BLaER1 treated with 17β-estradiol and CSF1 and Interleukin-3, amounts not matched to agents 10 nM and 100 nM (cell line): Measurements from ENCODE around the gene MCTP2.

ENCODE experiments used
- H3K27ac ChIP-seq, 11 experiments: shearing (Covaris generic); formaldehyde crosslinking; 2 replicates each; pipeline ENCODE4 v1.8.1; 2022
- H3K27me3 ChIP-seq, 11 experiments: shearing (Covaris generic); formaldehyde crosslinking; 2 replicates each; pipeline ENCODE4 v1.8.1; 2022
- H3K36me3 ChIP-seq, 11 experiments: shearing (Covaris generic); formaldehyde crosslinking; 2 replicates each; pipeline ENCODE4 v1.8.1; 2022
- H3K4me1 ChIP-seq, 10 experiments: shearing (Covaris generic); formaldehyde crosslinking; 2 replicates each; pipeline ENCODE4 v1.8.1; 2022
- H3K4me2 ChIP-seq, 11 experiments: shearing (Covaris generic); formaldehyde crosslinking; 2 replicates each; pipeline ENCODE4 v1.8.1; 2022
- H3K4me3 ChIP-seq, 10 experiments: shearing (Covaris generic); formaldehyde crosslinking; 2 replicates each; pipeline ENCODE4 v1.8.1; 2022
- H3K9ac ChIP-seq, 11 experiments: shearing (Covaris generic); formaldehyde crosslinking; 2 replicates each; pipeline ENCODE4 v1.8.1; 2022
- H3K9me3 ChIP-seq, 11 experiments: shearing (Covaris generic); formaldehyde crosslinking; replicated peaks in 1 of 11; 2 replicates each; pipeline ENCODE4 v1.8.1; 2022
- H4K20me1 ChIP-seq, 11 experiments: shearing (Covaris generic); formaldehyde crosslinking; 2 replicates each; pipeline ENCODE4 v1.8.1; 2022
- Cebpa-rat ChIP-seq, 11 experiments: shearing (Covaris generic); IDR thresholded peaks; 2 replicates each; pipeline ENCODE4 v1.8.1; 2022

MCTP2 gene

DNA sequence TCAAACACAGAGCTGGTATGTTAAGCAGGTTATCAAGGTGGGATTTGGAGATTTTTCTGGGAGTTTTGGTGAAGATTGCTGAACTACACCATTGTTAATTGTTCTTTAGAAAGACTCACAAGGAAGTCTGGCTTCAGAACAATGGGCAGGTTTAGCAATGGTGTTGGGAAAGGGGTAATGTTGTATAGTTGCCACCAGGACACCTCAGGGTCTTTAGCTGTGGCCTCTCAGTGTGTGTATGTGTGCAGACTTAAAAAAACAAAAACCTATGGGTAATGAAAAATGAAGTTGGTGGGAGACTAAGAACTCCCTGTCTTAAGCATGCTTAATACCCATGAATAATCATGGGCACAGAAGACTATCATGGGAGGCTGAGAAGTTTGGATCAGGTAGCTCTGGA is 91.7 kb downstream of the MCTP2 start:
- Histone ChIP-seq H3K9ac (no peak overlapping the region), H3K27me3 (peaks cover 0 to 36% (median 0%) of the 10 kb centered on the region in 11 experiments; a peak in 5 of 22 replicates), H3K36me3 (peaks cover 0 to 17% (median 0%) of the 10 kb centered on the region in 11 experiments; a peak in 6 of 22 replicates), H3K4me2 (no peak overlapping the region; a peak in 1 of 22 replicates), H3K9me3 (no peaks in the 10 kb centered on the region), H3K27ac (no peak overlapping the region), H4K20me1 (no peaks in the 10 kb centered on the region), H3K4me1 (peaks cover 0 to 8% (median 0%) of the 10 kb centered on the region in 10 experiments; a peak in 3 of 20 replicates), H3K4me3 (no peak overlapping the region)
- no peak for TF ChIP-seq Cebpa-rat (IDR thresholded peaks at IDR 0.05)

DNA sequence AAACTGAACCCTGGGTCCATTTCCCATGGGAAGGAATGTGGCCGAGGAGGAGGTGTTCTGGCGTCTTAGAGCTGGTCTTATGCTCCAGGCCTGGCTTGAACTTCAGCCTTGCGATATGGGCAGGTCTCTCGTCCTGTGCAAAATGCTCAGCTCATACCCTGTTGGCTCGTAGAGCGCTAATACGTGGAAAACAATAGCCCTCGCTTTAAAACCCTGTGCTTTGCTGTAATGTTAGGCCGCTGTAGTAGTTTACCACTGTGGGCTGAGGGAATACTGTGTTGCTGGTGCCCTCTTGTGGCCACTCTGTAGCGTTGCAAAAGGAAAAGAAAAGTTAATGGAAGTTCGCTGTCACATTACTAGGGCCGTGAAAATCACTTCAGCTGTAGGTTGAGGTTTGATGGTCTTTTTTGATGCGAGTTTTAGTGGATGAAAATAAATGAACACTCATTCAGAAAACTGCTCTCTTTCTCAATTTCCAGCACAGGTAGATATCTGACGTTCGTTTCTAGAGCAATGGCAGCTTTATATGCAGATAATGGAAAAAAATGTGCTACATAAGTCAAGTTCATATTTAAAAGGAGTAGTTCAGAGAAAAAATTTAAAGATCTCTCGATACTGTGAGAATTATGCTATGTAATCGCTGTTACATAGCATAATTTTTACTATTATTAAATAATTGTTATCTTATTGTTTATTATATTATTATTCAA is 92.9 kb downstream of the MCTP2 start:
- Histone ChIP-seq H4K20me1 (no peaks in the 10 kb centered on the region), H3K27ac (no peak overlapping the region), H3K9ac (no peak overlapping the region), H3K4me2 (no peak overlapping the region), H3K4me3 (no peak overlapping the region), H3K27me3 (peaks cover 0 to 34% (median 0%) of the 10 kb centered on the region in 11 experiments; a peak in 5 of 22 replicates), H3K4me1 (peaks cover 0 to 8% (median 0%) of the 10 kb centered on the region in 10 experiments; a peak in 3 of 20 replicates), H3K9me3 (no peaks in the 10 kb centered on the region), H3K36me3 (peaks cover 0 to 13% (median 0%) of the 10 kb centered on the region in 11 experiments; a peak in 5 of 22 replicates)
- TF ChIP-seq Cebpa-rat (IDR thresholded peaks at IDR 0.05) = no peak

GRCh38 chr15:94324835-94325767 is 93.7 kb downstream of the MCTP2 start:
- Histone ChIP-seq H3K9ac (no peak overlapping the region), H3K27me3 (peaks cover 0 to 31% (median 0%) of the 10 kb centered on the region in 11 experiments; a peak in 5 of 22 replicates), H3K9me3 (no peaks in the 10 kb centered on the region), H3K36me3 (peaks cover 0 to 14% (median 0%) of the 10 kb centered on the region in 11 experiments; a peak in 5 of 22 replicates), H3K4me1 (peaks cover 0 to 8% (median 0%) of the 10 kb centered on the region in 10 experiments; a peak in 3 of 20 replicates), H4K20me1 (no peaks in the 10 kb centered on the region), H3K4me3 (no peak overlapping the region), H3K27ac (no peak overlapping the region), H3K4me2 (no peak overlapping the region)
- no peak for TF ChIP-seq Cebpa-rat (IDR thresholded peaks at IDR 0.05)

- Histone ChIP-seq H3K4me3 (no peak overlapping the region), H3K36me3 (peaks cover 0 to 14% (median 0%) of the 10 kb centered on the region in 11 experiments; a peak in 3 of 22 replicates), H3K9ac (no peak overlapping the region), H3K9me3 (no peaks in the 10 kb centered on the region), H3K27ac (no peak overlapping the region), H3K4me2 (no peak overlapping the region), H4K20me1 (no peaks in the 10 kb centered on the region), H3K4me1 (peaks cover 0 to 1% (median 0%) of the 10 kb centered on the region in 10 experiments; a peak in 3 of 20 replicates), H3K27me3 (peaks cover 0 to 13% (median 0%) of the 10 kb centered on the region in 11 experiments; a peak in 5 of 22 replicates)
- no peak for TF ChIP-seq Cebpa-rat (IDR thresholded peaks at IDR 0.05)
These were observed 96.1 kb downstream of the MCTP2 start for GRCh38 chr15:94327356-94327936.

GRCh38 chr15:94331731-94332130 is 100.4 kb downstream of the MCTP2 start:
- Histone ChIP-seq H3K4me2 (no peak overlapping the region), H3K36me3 (peaks cover 0 to 15% (median 0%) of the 10 kb centered on the region in 11 experiments; a peak in 4 of 22 replicates), H3K9ac (no peak overlapping the region), H3K27me3 (no peaks in the 10 kb centered on the region), H3K4me1 (no peaks in the 10 kb centered on the region), H3K9me3 (no peaks in the 10 kb centered on the region), H4K20me1 (no peaks in the 10 kb centered on the region), H3K27ac (no peak overlapping the region), H3K4me3 (no peak overlapping the region)
- no peak for TF ChIP-seq Cebpa-rat (IDR thresholded peaks at IDR 0.05)

- Histone ChIP-seq H3K36me3 (peaks cover 0 to 6% (median 0%) of the 10 kb centered on the region in 11 experiments; a peak in 3 of 22 replicates), H3K4me1 (no peaks in the 10 kb centered on the region), H3K27ac (no peak overlapping the region), H3K27me3 (no peaks in the 10 kb centered on the region), H3K9ac (no peak overlapping the region), H3K9me3 (no peaks in the 10 kb centered on the region), H3K4me3 (no peak overlapping the region), H4K20me1 (no peaks in the 10 kb centered on the region), H3K4me2 (no peak overlapping the region)
- TF ChIP-seq Cebpa-rat (IDR thresholded peaks at IDR 0.05) = no peak
These were observed 104.3 kb downstream of the MCTP2 start for GRCh38 chr15:94335616-94336015.

GRCh38 chr15:94336817-94337467 is 105.6 kb downstream of the MCTP2 start:
- no peak for TF ChIP-seq Cebpa-rat (IDR thresholded peaks at IDR 0.05)

GRCh38 chr15:94338243-94338846 is 107.0 kb downstream of the MCTP2 start:
- Histone ChIP-seq H3K36me3 (peaks cover 0 to 11% (median 0%) of the 10 kb centered on the region in 11 experiments; a peak in 4 of 22 replicates), H3K4me3 (no peak overlapping the region)

More at GRCh38 chr15:94336817-94337467, 105.6 kb downstream of the MCTP2 start:
- Histone ChIP-seq H3K4me2 (no peak overlapping the region), H3K27ac (no peak overlapping the region), H3K4me1 (no peaks in the 10 kb centered on the region), H3K27me3 (no peaks in the 10 kb centered on the region), H4K20me1 (no peaks in the 10 kb centered on the region), H3K4me3 (no peak overlapping the region), H3K36me3 (peaks cover 0 to 11% (median 0%) of the 10 kb centered on the region in 11 experiments; a peak in 4 of 22 replicates), H3K9ac (no peak overlapping the region), H3K9me3 (no peaks in the 10 kb centered on the region)

More at GRCh38 chr15:94338243-94338846, 107.0 kb downstream of the MCTP2 start:
- no peak for TF ChIP-seq Cebpa-rat (IDR thresholded peaks at IDR 0.05)
- Histone ChIP-seq H3K4me2 (no peak overlapping the region), H3K9ac (no peak overlapping the region), H3K4me1 (no peaks in the 10 kb centered on the region), H4K20me1 (no peaks in the 10 kb centered on the region), H3K9me3 (no peaks in the 10 kb centered on the region), H3K27ac (no peak overlapping the region), H3K27me3 (no peaks in the 10 kb centered on the region)
